ENCODE data around the gene HDHD5.

DNA sequence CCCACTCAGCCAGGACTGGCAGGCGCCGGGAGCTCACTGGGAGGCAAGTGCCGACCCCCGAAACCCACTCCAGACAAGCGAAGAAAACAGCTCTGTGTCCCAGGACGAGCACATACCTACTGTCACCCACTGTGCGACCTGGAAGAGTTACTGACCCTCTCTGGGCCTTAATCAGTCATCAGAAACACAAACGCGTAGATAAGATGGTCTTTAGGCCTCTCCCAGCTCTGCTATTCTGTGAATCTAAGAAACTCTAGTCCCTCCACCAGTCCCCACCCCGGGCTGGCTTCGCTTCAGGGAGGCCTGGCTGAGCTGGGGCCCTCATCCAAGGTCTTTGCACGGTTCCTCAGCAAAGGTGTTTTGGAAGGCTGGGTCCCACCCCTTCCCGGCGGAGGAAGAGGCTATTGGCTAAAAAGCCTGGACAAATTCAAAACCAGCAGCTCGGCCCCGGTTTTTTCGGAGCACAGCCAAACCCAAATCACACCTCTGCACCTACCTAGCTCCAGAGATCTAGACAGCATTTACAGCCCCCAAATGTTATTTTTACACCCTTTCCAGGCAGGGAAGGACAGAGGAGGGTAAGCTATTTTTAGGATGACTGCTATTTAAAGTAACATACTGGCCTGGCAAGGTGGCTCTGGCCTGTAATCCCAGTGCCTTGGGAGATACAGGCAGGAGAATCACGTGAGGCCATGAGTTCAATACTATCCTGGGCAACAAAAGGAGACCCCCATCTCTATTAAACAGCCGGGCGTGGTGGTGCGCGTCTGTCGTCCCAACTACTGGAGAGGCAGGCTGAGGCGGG, 13.2 kb upstream of the HDHD5 start:
- TF ChIP-seq, protein P1, sequence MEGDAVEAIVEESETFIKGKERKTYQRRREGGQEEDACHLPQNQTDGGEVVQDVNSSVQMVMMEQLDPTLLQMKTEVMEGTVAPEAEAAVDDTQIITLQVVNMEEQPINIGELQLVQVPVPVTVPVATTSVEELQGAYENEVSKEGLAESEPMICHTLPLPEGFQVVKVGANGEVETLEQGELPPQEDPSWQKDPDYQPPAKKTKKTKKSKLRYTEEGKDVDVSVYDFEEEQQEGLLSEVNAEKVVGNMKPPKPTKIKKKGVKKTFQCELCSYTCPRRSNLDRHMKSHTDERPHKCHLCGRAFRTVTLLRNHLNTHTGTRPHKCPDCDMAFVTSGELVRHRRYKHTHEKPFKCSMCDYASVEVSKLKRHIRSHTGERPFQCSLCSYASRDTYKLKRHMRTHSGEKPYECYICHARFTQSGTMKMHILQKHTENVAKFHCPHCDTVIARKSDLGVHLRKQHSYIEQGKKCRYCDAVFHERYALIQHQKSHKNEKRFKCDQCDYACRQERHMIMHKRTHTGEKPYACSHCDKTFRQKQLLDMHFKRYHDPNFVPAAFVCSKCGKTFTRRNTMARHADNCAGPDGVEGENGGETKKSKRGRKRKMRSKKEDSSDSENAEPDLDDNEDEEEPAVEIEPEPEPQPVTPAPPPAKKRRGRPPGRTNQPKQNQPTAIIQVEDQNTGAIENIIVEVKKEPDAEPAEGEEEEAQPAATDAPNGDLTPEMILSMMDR (conservative IDR thresholded peaks at IDR 0.05 in 1 of 2, IDR thresholded peaks at IDR 0.05 in 1 of 2; ENCODE audit: extremely low read depth in 1 of 2, insufficient read depth in 1 of 2, low read depth in 1 of 2, low read length in 2 of 2): no peak
- TF ChIP-seq EZH2 (IDR thresholded peaks at IDR 0.05; ENCODE audit: borderline replicate concordance, low read length): no peak

All from mammary epithelial cell (primary cell).